Right lung (tissue), 5 donors: Measurements from ENCODE around the gene TMEM143. TPM values are rescaled to one million over a fixed set of nuclear protein-coding genes. Genes with fewer than 3 reads are reported as not detected.

ENCODE experiments used
- DNase-seq, 2 donors: peaks; one replicate each; pipeline ENCODE4 v3.0.0-alpha.2; 2013
- polyA plus RNA-seq, 5 donors: library from polyadenylated mRNA; unstranded; fragments of 120-200 nt; gene quantifications; one replicate each; pipeline versions ENCODE4 v1.2.1 to v1.2.3, GENCODE V29; 2013; ENCODE audit warnings: inconsistent platforms in 1 of 5, low replicate concordance in 1 of 5; ENCODE audit not compliant: insufficient read length in 5 of 5, insufficient read depth in 1 of 5

TMEM143 gene
- polyA plus RNA-seq, 5 donors: 6.6 to 9.2 (median 7.7) TPM

DNA sequence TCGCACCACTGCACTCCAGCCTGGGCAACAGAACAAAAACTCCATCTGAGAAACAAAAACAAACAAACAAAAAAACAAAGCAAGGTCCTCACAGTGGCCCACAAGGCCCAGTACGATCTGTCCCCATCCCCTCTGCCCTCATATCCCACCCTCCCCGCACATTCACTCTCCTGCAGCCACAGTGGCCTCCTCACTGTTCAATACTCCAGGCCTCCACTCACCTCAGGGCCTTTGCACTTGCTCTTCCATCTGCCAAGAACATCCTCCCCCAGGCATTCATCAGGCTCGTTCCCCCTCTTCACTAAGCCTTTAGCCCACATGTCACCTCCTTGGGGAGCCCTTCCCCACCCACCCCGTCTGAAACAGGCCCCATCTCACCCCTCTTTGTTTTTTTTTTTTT, 4.6 kb downstream of the TMEM143 start:
- no peak for DNase-seq

DNA sequence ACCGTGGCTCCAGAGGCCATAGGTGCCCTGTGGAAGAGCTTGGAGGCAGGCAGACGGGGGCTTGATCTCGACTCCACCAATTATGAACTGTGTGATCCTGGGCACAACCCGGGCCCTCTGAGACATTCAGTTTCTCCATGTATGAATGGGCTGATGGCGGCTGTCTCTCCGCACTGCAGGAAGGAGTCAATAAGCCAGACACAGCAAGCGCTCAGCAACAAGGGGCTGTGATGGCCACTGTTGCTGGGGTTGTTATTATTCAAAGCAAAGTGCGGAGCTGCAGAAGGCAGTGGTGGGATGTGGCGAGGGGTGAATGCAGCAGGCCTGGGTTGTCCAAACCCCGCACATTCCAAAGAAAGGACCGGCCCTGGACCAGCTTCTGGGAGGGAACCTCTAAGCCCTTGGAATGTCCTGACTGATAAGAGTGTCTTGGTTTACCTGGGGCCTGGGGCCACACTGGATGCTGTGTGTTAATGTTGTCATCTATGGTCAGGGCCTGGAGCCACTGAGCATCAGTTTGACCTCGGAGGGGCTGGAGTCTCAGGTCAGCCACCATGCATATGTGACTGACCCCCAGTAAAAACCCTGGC, 8.3 kb downstream of the TMEM143 start:
- DNase-seq: no peak

GRCh38 chr19:48354332-48354992, 9.3 kb downstream of the TMEM143 start:
- no peak for DNase-seq

- no peak for DNase-seq
These were observed 10.1 kb downstream of the TMEM143 start for GRCh38 chr19:48353677-48354076.

DNA sequence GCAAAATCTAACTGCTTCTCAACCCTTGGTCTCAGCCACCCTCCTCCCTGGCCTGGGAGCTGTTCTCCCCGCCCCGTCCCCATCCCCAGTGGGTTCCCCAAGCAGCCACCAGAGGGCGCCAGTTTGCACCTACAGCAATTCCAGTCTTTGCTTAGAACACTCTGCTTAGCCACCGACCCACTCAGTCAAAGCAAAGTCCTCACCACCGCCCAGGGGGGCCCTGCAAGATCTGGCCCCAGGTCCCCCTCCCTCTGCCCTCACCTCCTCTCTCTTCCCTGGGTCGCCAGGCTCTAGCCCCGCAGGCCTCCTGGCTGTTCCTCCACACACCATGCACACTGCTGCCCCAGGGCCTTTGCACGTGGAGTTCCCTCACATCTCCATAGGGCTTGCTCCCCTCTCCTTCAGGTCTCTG, 12.4 kb downstream of the TMEM143 start:
- peak in 1 of 2 donors; percentile 33 for DNase-seq

DNA sequence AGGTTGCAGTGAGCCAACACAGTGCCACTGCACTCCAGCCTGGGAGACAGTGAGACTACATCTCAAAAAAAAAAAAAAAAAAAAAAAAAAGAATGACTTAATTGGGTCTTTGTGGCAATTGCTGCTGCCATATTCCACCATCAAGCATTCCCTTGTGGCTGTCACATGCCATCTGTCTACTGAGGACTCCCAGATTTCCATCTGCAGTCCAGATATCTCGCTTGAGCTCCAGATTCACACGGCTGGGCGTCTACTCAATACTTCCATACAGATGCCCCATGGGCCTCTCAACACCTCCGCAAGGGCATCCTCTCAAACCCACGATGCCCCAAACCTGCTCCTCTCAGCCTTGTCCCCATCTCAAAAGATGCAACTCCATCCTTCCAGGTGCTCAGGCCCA, 12.9 kb downstream of the TMEM143 start:
- no peak for DNase-seq

- no peak for DNase-seq
These were observed 15.0 kb downstream of the TMEM143 start for GRCh38 chr19:48348737-48349136.

DNA sequence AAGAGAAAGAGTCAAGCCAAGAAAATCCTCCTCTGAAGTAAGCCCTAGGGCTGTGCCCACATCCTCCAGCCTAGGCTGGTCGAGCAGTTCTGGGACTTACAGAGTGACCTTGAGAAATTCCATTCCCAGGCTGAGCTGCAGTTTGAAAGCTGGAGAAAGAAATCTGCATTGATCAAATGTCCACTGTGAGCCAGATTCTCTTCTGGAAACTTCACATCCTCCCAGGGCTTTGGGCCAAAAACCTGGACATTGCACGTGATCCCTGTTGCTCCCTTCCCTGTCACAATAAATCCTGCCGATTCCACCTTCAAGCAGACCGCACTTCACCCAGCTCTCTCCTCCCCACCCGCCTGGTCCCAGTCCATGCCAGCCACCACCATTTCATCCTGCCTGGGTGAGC, 15.7 kb downstream of the TMEM143 start:
- DNase-seq: no peak

GRCh38 chr19:48346191-48346590, 17.5 kb downstream of the TMEM143 start:
- no peak for DNase-seq

- DNase-seq: no peak
These were observed 18.8 kb downstream of the TMEM143 start for GRCh38 chr19:48344892-48345291.

- DNase-seq: no peak
These were observed 20.7 kb downstream of the TMEM143 start for GRCh38 chr19:48342841-48343540.

GRCh38 chr19:48342414-48342738, 21.4 kb downstream of the TMEM143 start:
- no peak for DNase-seq

- DNase-seq: no peak
These were observed 22.0 kb downstream of the TMEM143 start for GRCh38 chr19:48341515-48342413.

DNA sequence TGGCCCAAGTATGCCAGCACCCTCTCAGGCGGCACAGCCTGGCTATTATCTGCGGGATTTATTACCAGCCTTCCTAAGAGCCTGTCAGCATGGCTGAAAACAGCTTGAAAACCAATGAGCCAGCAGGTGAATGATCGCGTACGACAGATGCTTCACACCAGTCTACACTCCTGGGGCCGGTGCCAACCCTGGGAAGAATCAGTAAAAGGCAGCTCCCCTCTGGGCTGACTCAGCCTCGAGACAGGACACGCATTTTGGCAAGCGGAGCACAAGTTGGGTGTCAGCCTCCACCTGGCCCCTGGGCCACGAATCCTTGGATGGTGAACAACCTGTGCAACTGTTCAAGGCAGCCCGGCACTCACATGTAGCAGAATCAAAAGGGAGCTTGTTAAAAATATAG, 22.7 kb downstream of the TMEM143 start:
- DNase-seq: no peak

- no peak for DNase-seq
These were observed 24.8 kb downstream of the TMEM143 start for GRCh38 chr19:48338802-48339503.

- no peak for DNase-seq
These were observed 25.4 kb downstream of the TMEM143 start for GRCh38 chr19:48338253-48338755.

DNA sequence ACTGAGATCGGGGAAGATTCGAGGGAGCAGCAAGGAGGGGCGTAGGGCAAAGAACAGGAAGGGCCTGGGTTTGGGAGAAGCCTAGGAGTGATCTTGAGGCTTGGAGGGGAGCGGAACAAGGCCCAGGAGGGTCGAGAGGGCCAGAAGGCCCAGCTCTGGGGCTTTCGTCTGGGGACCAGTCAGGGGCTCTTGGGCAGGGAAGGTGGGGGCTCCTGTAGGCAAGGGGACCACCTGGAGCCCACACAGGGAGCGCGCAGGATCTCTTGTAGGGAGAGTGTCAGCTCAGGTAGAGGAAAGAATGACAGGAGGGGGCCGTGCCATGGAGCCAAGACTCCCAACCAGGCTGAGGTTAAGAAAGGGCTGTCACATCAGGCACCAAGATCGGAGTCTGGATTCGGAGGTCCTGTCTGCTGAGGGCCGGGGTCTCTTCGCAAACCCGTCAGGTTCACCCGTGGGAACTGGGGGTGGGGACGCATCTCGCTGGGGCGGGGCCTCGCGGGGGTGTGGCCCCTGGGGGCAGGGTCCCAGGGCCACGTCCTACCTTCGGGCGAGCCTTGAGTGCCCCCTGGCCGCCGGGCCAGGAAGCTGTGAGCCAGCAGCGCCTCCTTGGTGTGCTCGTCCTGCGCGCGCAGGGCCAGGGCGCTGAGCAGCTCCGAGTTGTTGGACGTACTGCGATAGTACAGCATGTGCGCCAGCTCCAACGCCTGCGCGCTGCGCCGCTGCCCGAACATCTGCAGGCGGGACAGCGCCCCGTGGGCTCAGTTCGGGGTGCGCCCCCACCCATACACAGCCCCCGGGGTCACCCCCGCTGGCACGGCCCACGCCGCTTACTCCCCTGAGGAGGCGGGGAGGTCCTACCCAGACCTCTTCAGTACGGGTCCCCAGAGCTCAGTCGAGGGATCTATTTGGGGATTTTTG, 30.0 kb downstream of the TMEM143 start:
- DNase-seq: peak; percentile 85 to 86

DNA sequence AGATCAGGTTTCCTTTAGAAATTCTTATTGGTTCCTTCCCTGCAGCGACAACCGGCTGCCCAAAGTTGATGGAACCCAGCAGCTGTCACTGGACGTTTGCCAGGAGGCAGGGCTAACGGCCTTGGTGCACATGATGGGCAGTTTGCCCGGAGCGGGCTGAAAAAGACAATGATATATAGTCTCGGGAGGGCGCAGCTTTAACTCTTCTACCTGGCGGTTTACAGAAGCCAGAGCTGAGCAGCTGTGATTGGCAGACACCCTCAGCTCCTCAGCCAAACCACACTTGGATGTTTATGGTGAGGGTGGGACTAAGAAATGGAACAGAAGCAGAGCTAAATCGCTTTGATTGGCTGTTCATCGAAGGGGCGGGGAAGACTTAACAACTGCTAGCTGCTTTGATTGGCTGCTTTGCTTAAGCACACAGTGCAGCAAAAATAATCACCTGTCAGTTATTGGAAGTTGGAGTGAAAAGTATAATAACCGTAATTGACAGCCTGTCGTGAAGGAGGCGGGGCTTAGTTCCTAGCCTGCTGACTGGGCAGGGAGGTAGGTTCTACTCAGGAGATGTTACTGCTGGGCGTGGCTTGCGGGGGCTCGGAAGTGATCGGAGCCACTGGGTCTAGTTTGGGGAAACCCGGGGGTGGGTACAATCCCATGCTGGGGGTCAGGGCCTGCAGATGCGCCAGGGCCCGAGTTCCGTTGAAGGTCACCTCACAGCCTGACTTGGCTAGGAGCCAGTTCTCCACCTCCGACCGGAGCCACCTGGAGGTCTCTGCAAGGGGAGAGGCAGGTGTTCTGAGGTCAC, 30.9 kb downstream of the TMEM143 start:
- peak; percentile 92 to 94 for DNase-seq

- DNase-seq: no peak
These were observed 31.4 kb downstream of the TMEM143 start for GRCh38 chr19:48332351-48332661.
